Astrocyte (in vitro differentiated cells and primary cell): Measurements from ENCODE around the gene MATCAP1.

Experiments
- CTCF ChIP-seq: IDR thresholded peaks from 2 replicates; pipeline ENCODE4 v1.5.1; 2011; ENCODE audit warnings: low read depth, mild to moderate bottlenecking, inconsistent platforms, low read length, moderate library complexity; ENCODE audit not compliant: insufficient read depth
- EZH2 ChIP-seq: IDR thresholded peaks from 2 replicates; pipeline ENCODE4 v1.6.1; 2012; ENCODE audit warnings: mild to moderate bottlenecking, low read length, inconsistent platforms; ENCODE audit not compliant: insufficient read depth

- TF ChIP-seq CTCF (no peak), EZH2 (no peak)
These were observed 8.4 kb upstream of the MATCAP1 start, which contains the start of gene E2F4 for GRCh38 chr16:67191995-67192681.
